H1 (cell line): ENCODE results near the gene NBEA. TPM values are rescaled to one million over a fixed set of nuclear protein-coding genes. Genes with fewer than 3 reads are reported as not detected.

Source experiments
- CTCF ChIA-PET: fragments of 300-600 bp; sonication (Branson Sonifier 250); formaldehyde crosslinking; loops from one replicate; lab custom pipeline; 2021; ENCODE audit not compliant: partially characterized antibody; lab: Charles Lee
- POLR2A ChIA-PET: fragments of 300-600 bp; sonication (Branson Sonifier 250); formaldehyde crosslinking; loops from one replicate; lab custom pipeline; 2021; ENCODE audit warnings: inconsistent platforms; ENCODE audit not compliant: partially characterized antibody; lab: Charles Lee
- DNase-seq, 2 experiments: peaks; one replicate each; pipeline versions ENCODE4 v3.0.0 to v3.0.0-alpha.2; 2010 to 2022; ENCODE audit warnings: low spot score in 2 of 2, low read depth in 1 of 2, mixed read lengths in 1 of 2
- FAIRE-seq: peaks from 2 replicates; lab custom pipeline; 2011; peaks lifted over from hg19 to GRCh38; lab: Jason Lieb, UNC
- H2AFZ ChIP-seq: 2 replicates; pipeline ENCODE4 v1.8.1; 2012; ENCODE audit warnings: low read length, inconsistent platforms
- H2AK5ac ChIP-seq: 2 replicates; pipeline ENCODE4 v1.6.1; 2013; ENCODE audit warnings: low read depth, low read length
- H2BK120ac ChIP-seq: replicated peaks from 2 replicates; pipeline ENCODE3; 2013; ENCODE audit warnings: low read depth, low read length, inconsistent platforms
- H2BK12ac ChIP-seq: 2 replicates; pipeline ENCODE4 v1.6.1; 2013; ENCODE audit warnings: low read depth, low read length
- H2BK15ac ChIP-seq: 2 replicates; pipeline ENCODE4 v1.6.1; 2013; ENCODE audit warnings: low read length
- H2BK20ac ChIP-seq: 2 replicates; pipeline ENCODE4 v1.6.1; 2013; ENCODE audit warnings: low read length
- H2BK5ac ChIP-seq: 2 replicates; pipeline ENCODE4 v1.6.1; 2013; ENCODE audit warnings: low read depth, low read length
- H3K14ac ChIP-seq: 2 replicates; pipeline ENCODE4 v1.6.1; 2013; ENCODE audit warnings: inconsistent platforms; ENCODE audit not compliant: insufficient read length
- H3K18ac ChIP-seq: 2 replicates; pipeline ENCODE4 v1.6.1; 2013; ENCODE audit warnings: low read length; ENCODE audit errors: extremely low read depth
- H3K23ac ChIP-seq: 2 replicates; pipeline ENCODE4 v1.6.1; 2013; ENCODE audit warnings: inconsistent platforms; ENCODE audit not compliant: insufficient read length
- H3K23me2 ChIP-seq: 2 replicates; pipeline ENCODE4 v1.6.1; 2013; ENCODE audit warnings: low read depth, low read length
- H3K27ac ChIP-seq: 2 replicates; pipeline ENCODE4 v1.6.1; 2011; ENCODE audit warnings: low read depth, low read length, inconsistent platforms
- H3K27me3 ChIP-seq, 4 experiments: replicated peaks in 1 of 4; 1 replicate in 1 of 4; 2 replicates in 3 of 4; pipeline versions ENCODE4 v1.6.1 to v1.8.1; 2011 to 2013; ENCODE audit warnings: low read length in 3 of 4, mild to moderate bottlenecking in 3 of 4, inconsistent platforms in 2 of 4, mixed read lengths in 2 of 4, moderate library complexity in 1 of 4; ENCODE audit not compliant: control insufficient read depth in 3 of 4, insufficient read depth in 3 of 4; ENCODE audit errors: extremely low read depth in 1 of 4
- H3K36me3 ChIP-seq, 4 experiments: 2 replicates each; pipeline versions ENCODE4 v1.6.1 to v1.8.1; 2011 to 2013; ENCODE audit warnings: mild to moderate bottlenecking in 4 of 4, low read length in 3 of 4, moderate library complexity in 2 of 4, control low read depth in 1 of 4, inconsistent platforms in 1 of 4; ENCODE audit not compliant: insufficient read depth in 4 of 4, control insufficient read depth in 2 of 4
- H3K4ac ChIP-seq: replicated peaks from 2 replicates; pipeline ENCODE3; 2013; ENCODE audit warnings: low read length, low read depth, mixed read lengths, inconsistent platforms; ENCODE audit not compliant: insufficient read length
- H3K4me1 ChIP-seq, 4 experiments: replicated peaks in 1 of 4; 1 replicate in 1 of 4; 2 replicates in 3 of 4; pipeline versions ENCODE4 v1.6.1 to v1.8.1; 2011 to 2013; ENCODE audit warnings: low read length in 3 of 4, inconsistent platforms in 2 of 4, mixed read lengths in 1 of 4; ENCODE audit not compliant: insufficient read depth in 4 of 4, control insufficient read depth in 3 of 4
- H3K4me2 ChIP-seq, 2 experiments: 2 replicates each; pipeline versions ENCODE4 v1.6.1 to v1.8.1; 2011 to 2013; ENCODE audit warnings: low read depth in 2 of 2, low read length in 2 of 2, control low read depth in 1 of 2, inconsistent platforms in 1 of 2, mild to moderate bottlenecking in 1 of 2; ENCODE audit not compliant: insufficient read depth in 1 of 2
- H3K4me3 ChIP-seq, 4 experiments: fragments of 200-600, 300-600 bp in 1 of 4; sonication (generic), shearing (Covaris generic), sonication (Bioruptor Twin) in 1 of 4; 2 replicates each; pipeline versions ENCODE4 v1.5.1 to v1.8.1; 2011 to 2016; ENCODE audit warnings: low read length in 4 of 4, low read depth in 3 of 4, control low read depth in 2 of 4, inconsistent platforms in 2 of 4, mild to moderate bottlenecking in 2 of 4, mixed read lengths in 1 of 4, moderate library complexity in 1 of 4; ENCODE audit not compliant: insufficient read depth in 2 of 4; ENCODE audit errors: extremely low read depth in 1 of 4
- H3K56ac ChIP-seq: replicated peaks from 2 replicates; pipeline ENCODE3; 2013; ENCODE audit warnings: low read depth, mild to moderate bottlenecking, mixed read lengths, low read length, inconsistent platforms; ENCODE audit not compliant: insufficient read length
- H3K79me1 ChIP-seq: 2 replicates; pipeline ENCODE4 v1.6.1; 2013; ENCODE audit warnings: low read depth, low read length, control low read depth
- H3K79me2 ChIP-seq, 2 experiments: 2 replicates each; pipeline versions ENCODE4 v1.6.1 to v1.8.1; 2012 to 2013; ENCODE audit warnings: low read length in 2 of 2, mild to moderate bottlenecking in 2 of 2, inconsistent platforms in 1 of 2; ENCODE audit not compliant: insufficient read depth in 2 of 2, control insufficient read depth in 1 of 2
- H3K9ac ChIP-seq, 4 experiments: replicated peaks in 1 of 4; 1 replicate in 1 of 4; 2 replicates in 3 of 4; pipeline versions ENCODE4 v1.6.1 to v1.8.1; 2011 to 2013; ENCODE audit warnings: low read depth in 3 of 4, low read length in 3 of 4, control low read depth in 2 of 4, mild to moderate bottlenecking in 2 of 4, moderate library complexity in 2 of 4, inconsistent platforms in 1 of 4; ENCODE audit errors: extremely low read depth in 1 of 4
- H3K9me3 ChIP-seq, 2 experiments: 2 replicates each; pipeline versions ENCODE4 v1.6.1 to v1.8.1; 2012 to 2013; ENCODE audit warnings: mild to moderate bottlenecking in 2 of 2, moderate library complexity in 2 of 2, control low read depth in 1 of 2, inconsistent platforms in 1 of 2, low read depth in 1 of 2, low read length in 1 of 2, mixed read lengths in 1 of 2; ENCODE audit not compliant: insufficient read depth in 2 of 2
- H4K20me1 ChIP-seq, 2 experiments: replicated peaks in 1 of 2; 2 replicates each; pipeline versions ENCODE3 to v1.8.1; 2011 to 2013; ENCODE audit warnings: inconsistent platforms in 2 of 2, low read length in 2 of 2, mild to moderate bottlenecking in 1 of 2; ENCODE audit not compliant: insufficient read depth in 2 of 2, control insufficient read depth in 1 of 2
- H4K5ac ChIP-seq: 2 replicates; pipeline ENCODE4 v1.6.1; 2013; ENCODE audit warnings: low read length, low read depth, mixed read lengths, inconsistent platforms; ENCODE audit not compliant: insufficient read length
- H4K8ac ChIP-seq: 2 replicates; pipeline ENCODE4 v1.8.0; 2013; ENCODE audit warnings: mild to moderate bottlenecking, moderate library complexity, low read length, inconsistent platforms; ENCODE audit not compliant: insufficient read depth; ENCODE audit errors: extremely low read depth
- H4K91ac ChIP-seq: replicated peaks from 2 replicates; pipeline ENCODE3; 2013; ENCODE audit warnings: low read length, mixed read lengths, inconsistent platforms; ENCODE audit not compliant: insufficient read length
- CBX5 ChIP-seq: fragments of 300-800, 300-1000 bp; sonication (generic); IDR thresholded peaks from 2 replicates; pipeline ENCODE4 v1.7.1; 2016; ENCODE audit warnings: antibody characterized with exemption, low read length, low read depth
- CBX8 ChIP-seq: fragments of 300-800, 300-1000 bp; sonication (generic); IDR thresholded peaks from 2 replicates; pipeline ENCODE4 v1.7.1; 2016; ENCODE audit warnings: low read depth, low read length, borderline replicate concordance
- CHD2 ChIP-seq: IDR thresholded peaks from 2 replicates; pipeline ENCODE4 v1.6.1; 2012; ENCODE audit warnings: low read length, improper control_type of control experiment
- CTBP2 ChIP-seq: IDR thresholded peaks from 2 replicates; pipeline ENCODE4 v1.7.0; 2011; ENCODE audit warnings: borderline replicate concordance, mild to moderate bottlenecking, moderate library complexity, mixed read lengths, low read length; ENCODE audit not compliant: insufficient read depth, insufficient read length
- EGR1 ChIP-seq: IDR thresholded peaks from 2 replicates; pipeline ENCODE4 v1.6.1; 2011; ENCODE audit warnings: low read depth, low read length, borderline replicate concordance
- JUN ChIP-seq: IDR thresholded peaks from 2 replicates; pipeline ENCODE4 v1.6.1; 2011; ENCODE audit warnings: low read depth, mild to moderate bottlenecking, improper control_type of control experiment, low read length
- KDM4A ChIP-seq: IDR thresholded peaks from one replicate; pipeline ENCODE4 v1.7.1; 2012; ENCODE audit warnings: low read depth, mild to moderate bottlenecking, moderate library complexity, low read length, inconsistent platforms; ENCODE audit not compliant: severe bottlenecking
- KDM5A ChIP-seq: fragments of 200-600 bp; IDR thresholded peaks from 2 replicates; pipeline ENCODE4 v1.7.1; 2012; ENCODE audit warnings: mild to moderate bottlenecking, low read length, inconsistent platforms, mixed read lengths
- SAP30 ChIP-seq: fragments of 300-600 bp; sonication (generic); IDR thresholded peaks from 2 replicates; pipeline ENCODE4 v1.7.1; 2012; ENCODE audit warnings: low read length, moderate library complexity, mild to moderate bottlenecking, inconsistent platforms; ENCODE audit not compliant: insufficient read depth, insufficient replicate concordance
- SIN3A ChIP-seq, 2 experiments: IDR thresholded peaks in 1 of 2; conservative IDR thresholded peaks in 1 of 2; 2 replicates each; pipeline ENCODE4 v1.6.1; 2011 to 2012; ENCODE audit warnings: low read length in 2 of 2, improper control_type of control experiment in 1 of 2, low read depth in 1 of 2, mild to moderate bottlenecking in 1 of 2
- SP4 ChIP-seq: IDR thresholded peaks from 2 replicates; pipeline ENCODE4 v1.6.1; 2012; ENCODE audit warnings: low read length, inconsistent platforms
- TBP ChIP-seq: IDR thresholded peaks from 2 replicates; pipeline ENCODE4 v1.6.1; 2011; ENCODE audit warnings: low read depth, low read length, improper control_type of control experiment
- WGBS, 2 experiments: shearing (Covaris generic) in 1 of 2; methylation state at CpG; one replicate each; pipeline versions ENCODE4 v1.1.6 to v1.1.7; 2013 to 2015; ENCODE audit warnings: low lambda C conversion rate in 2 of 2, mixed read lengths in 2 of 2, inconsistent platforms in 1 of 2, low coverage in 1 of 2, missing lambda C conversion rate in 1 of 2; ENCODE audit not compliant: insufficient replicate concordance in 2 of 2, insufficient coverage in 1 of 2, insufficient read length in 1 of 2; ENCODE audit errors: extremely low coverage in 1 of 2, missing lambda C conversion rate in 1 of 2; 5-methylcytosine and 5-hydroxymethylcytosine counted together
- polyA plus RNA-seq, 7 experiments: library from polyadenylated mRNA; depleted of rRNA in 3 of 7; stranded (reverse) in 5 of 7; unstranded in 2 of 7; fragments of >200 nt in 5 of 7; fragments of 200-250 nt in 2 of 7; gene quantifications; 1 replicate in 5 of 7; 2 replicates in 1 of 7; 4 replicates in 1 of 7; pipeline versions ENCODE4 v1.2.1 to v1.2.3, GENCODE V29; 2011 to 2013; ENCODE audit warnings: missing spikeins in 2 of 7, mixed read lengths in 2 of 7
- total RNA-seq: library from RNA; stranded (reverse); fragmentation: NEBNext Ultra II Directional; extraction: Animal tissue kit (Norgen Biotek cat#: 25700); gene quantifications from 2 replicates; pipeline ENCODE4 v1.2.1, GENCODE V29; 2021
- TF ChIP-seq, protein P1 (sequence below): IDR thresholded peaks from 2 replicates; pipeline ENCODE4 v1.6.1; 2012; ENCODE audit warnings: inconsistent platforms
- TF ChIP-seq, protein P2 (sequence below): IDR thresholded peaks from 2 replicates; pipeline ENCODE4 v1.6.1; 2011; ENCODE audit warnings: low read depth, mild to moderate bottlenecking, low read length; ENCODE audit not compliant: insufficient read depth

Gene NBEA
- total and polyA plus RNA-seq, 2 of the 8 experiments (the other 6 are each of a cell fraction or from before 2014, with no cell fraction given): 14.2 to 21.5 TPM

DNA sequence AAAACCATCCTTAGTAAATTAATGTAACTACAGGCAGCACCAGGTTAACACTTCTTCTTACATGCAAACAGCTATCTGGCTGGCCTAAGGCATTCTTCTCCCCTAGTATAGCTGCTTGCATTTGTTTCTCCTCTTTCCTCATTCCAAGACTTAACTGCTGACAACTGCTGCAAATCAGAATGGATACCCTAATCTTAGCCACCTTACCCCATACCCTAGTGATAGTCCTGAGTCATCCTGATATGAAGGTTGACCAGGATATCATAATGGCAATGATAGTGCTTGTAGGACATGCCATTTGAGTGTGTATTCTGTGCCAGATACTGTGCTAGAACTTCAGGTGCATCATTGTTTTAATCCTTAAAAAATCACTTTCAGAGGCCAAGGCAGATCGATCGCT lies 672.6 kb downstream of the NBEA start:
- CTCF ChIA-PET: interaction anchor here (1.0 kb wide), 1 partner anchor 47 kb away, joined by 3 read pairs; no protein-coding TSS in a partner anchor
- TF ChIP-seq CBX8: no peak
- no peak for TF ChIP-seq CBX5
- TF ChIP-seq JUN: no peak
- TF ChIP-seq SAP30: no peak
- TF ChIP-seq, protein P1, sequence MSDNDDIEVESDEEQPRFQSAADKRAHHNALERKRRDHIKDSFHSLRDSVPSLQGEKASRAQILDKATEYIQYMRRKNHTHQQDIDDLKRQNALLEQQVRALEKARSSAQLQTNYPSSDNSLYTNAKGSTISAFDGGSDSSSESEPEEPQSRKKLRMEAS: no peak
- TF ChIP-seq CTBP2: no peak
- TF ChIP-seq SP4: no peak
- TF ChIP-seq, protein P2, sequence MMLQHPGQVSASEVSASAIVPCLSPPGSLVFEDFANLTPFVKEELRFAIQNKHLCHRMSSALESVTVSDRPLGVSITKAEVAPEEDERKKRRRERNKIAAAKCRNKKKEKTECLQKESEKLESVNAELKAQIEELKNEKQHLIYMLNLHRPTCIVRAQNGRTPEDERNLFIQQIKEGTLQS: no peak
- TF ChIP-seq KDM5A: no peak
- TF ChIP-seq TBP: no peak
- no peak for TF ChIP-seq KDM4A
- TF ChIP-seq SIN3A (conservative IDR thresholded peaks at IDR 0.05 in 1 of 2, IDR thresholded peaks at IDR 0.05 in 1 of 2; ENCODE audit: low read depth in 1 of 2, low read length in 2 of 2): no peak
- TF ChIP-seq CHD2: no peak
- no peak for TF ChIP-seq EGR1

More for the DNA sequence above, 672.6 kb downstream of the NBEA start:
- Histone ChIP-seq H3K4ac (no peak overlapping the region), H3K56ac (no peak overlapping the region), H3K23ac (no peak overlapping the region), H2AK5ac (no peak overlapping the region), H2BK5ac (no peak overlapping the region), H3K14ac (no peak overlapping the region), H3K4me1 (no peaks in the 10 kb centered on the region), H3K18ac (no peak overlapping the region), H2BK120ac (no peak overlapping the region), H2BK15ac (no peak overlapping the region), H2BK20ac (no peak overlapping the region), H2BK12ac (no peak overlapping the region), H3K79me1 (no peaks in the 10 kb centered on the region), H3K27ac (no peak overlapping the region), H3K23me2 (no peaks in the 10 kb centered on the region), H3K27me3 (no peaks in the 10 kb centered on the region), H3K9ac (no peak overlapping the region), H4K91ac (no peak overlapping the region), H3K4me3 (no peak overlapping the region), H4K8ac (no peak overlapping the region), H4K5ac (no peak overlapping the region), H3K4me2 (no peak overlapping the region), H4K20me1 (no peaks in the 10 kb centered on the region), H2AFZ (no peak overlapping the region), H3K79me2 (no peaks in the 10 kb centered on the region), H3K36me3 (no peaks in the 10 kb centered on the region), H3K9me3 (no peaks in the 10 kb centered on the region)
- FAIRE-seq: no peak
- WGBS, 2 experiments: 91% methylated on average over 2 of the region's 2 CpGs; no CpG with 5 or more reads in 1 of the 2 experiments
- no peak for DNase-seq
- POLR2A ChIA-PET: no interaction called here
